IMR-90 (cell line): Measurements from ENCODE around the gene TGFBR1.

Experiments used
- BHLHE40 ChIP-seq: fragments of 150-350 bp; IDR thresholded peaks from 2 replicates; pipeline ENCODE4 v1.6.1; 2016; ENCODE audit warnings: mild to moderate bottlenecking, low read depth, low read length
- CEBPB ChIP-seq: IDR thresholded peaks from 2 replicates; pipeline ENCODE4 v1.6.1; 2012; ENCODE audit warnings: low read depth, low read length, improper control_type of control experiment
- MAFK ChIP-seq: IDR thresholded peaks from 2 replicates; pipeline ENCODE4 v1.6.1; 2012; ENCODE audit warnings: low read depth, low read length, improper control_type of control experiment
- MXI1 ChIP-seq: IDR thresholded peaks from 2 replicates; pipeline ENCODE4 v1.6.1; 2012; ENCODE audit warnings: low read depth, mild to moderate bottlenecking, low read length, moderate library complexity, borderline replicate concordance
- POLR2A ChIP-seq: IDR thresholded peaks from 2 replicates; pipeline ENCODE4 v1.6.1; 2012; ENCODE audit warnings: mild to moderate bottlenecking, low read depth, low read length
- RAD21 ChIP-seq: IDR thresholded peaks from 2 replicates; pipeline ENCODE4 v1.6.1; 2012; ENCODE audit warnings: low read length, improper control_type of control experiment
- RFX5 ChIP-seq: IDR thresholded peaks from 2 replicates; pipeline ENCODE4 v1.8.0; 2012; ENCODE audit warnings: low read depth, mild to moderate bottlenecking, low read length, moderate library complexity
- SMC3 ChIP-seq: fragments of 150-350 bp; IDR thresholded peaks from 2 replicates; pipeline ENCODE4 v1.6.1; 2016; ENCODE audit warnings: low read depth, mild to moderate bottlenecking, antibody characterized with exemption, low read length, moderate library complexity
- TF ChIP-seq, protein P1 (sequence below): conservative IDR thresholded peaks from 2 replicates; pipeline ENCODE4 v1.5.1; 2012; ENCODE audit warnings: mild to moderate bottlenecking, low read depth, low read length, improper control_type of control experiment
- TF ChIP-seq, protein P2 (sequence below): fragments of 150-350 bp; IDR thresholded peaks from 2 replicates; pipeline ENCODE4 v1.6.1; 2017; ENCODE audit warnings: mild to moderate bottlenecking, antibody characterized with exemption, low read length, low read depth

DNA sequence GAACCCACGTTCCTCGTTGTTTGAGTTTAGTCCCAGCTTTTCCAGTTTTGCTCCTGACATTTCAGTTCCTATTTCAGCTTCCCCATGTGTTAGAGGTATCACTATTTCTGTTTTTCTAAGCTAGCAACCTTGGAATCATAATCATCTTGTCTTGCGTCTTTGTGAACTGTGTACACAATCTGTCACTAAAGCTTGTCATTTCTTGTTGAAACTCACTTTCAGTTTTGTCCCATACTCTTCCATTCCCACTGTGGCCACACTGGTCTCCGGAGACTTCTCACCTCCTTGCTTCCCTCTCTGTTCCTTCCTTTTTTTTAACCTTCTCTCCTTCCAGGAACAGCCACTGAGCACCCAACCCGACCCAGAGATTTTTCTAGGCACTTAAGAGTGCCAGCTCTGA is 36.9 kb downstream of the TGFBR1 start:
- no peak for TF ChIP-seq MAFK
- no peak for TF ChIP-seq POLR2A
- TF ChIP-seq CEBPB, result no peak
- TF ChIP-seq, protein P1, sequence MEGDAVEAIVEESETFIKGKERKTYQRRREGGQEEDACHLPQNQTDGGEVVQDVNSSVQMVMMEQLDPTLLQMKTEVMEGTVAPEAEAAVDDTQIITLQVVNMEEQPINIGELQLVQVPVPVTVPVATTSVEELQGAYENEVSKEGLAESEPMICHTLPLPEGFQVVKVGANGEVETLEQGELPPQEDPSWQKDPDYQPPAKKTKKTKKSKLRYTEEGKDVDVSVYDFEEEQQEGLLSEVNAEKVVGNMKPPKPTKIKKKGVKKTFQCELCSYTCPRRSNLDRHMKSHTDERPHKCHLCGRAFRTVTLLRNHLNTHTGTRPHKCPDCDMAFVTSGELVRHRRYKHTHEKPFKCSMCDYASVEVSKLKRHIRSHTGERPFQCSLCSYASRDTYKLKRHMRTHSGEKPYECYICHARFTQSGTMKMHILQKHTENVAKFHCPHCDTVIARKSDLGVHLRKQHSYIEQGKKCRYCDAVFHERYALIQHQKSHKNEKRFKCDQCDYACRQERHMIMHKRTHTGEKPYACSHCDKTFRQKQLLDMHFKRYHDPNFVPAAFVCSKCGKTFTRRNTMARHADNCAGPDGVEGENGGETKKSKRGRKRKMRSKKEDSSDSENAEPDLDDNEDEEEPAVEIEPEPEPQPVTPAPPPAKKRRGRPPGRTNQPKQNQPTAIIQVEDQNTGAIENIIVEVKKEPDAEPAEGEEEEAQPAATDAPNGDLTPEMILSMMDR, result no peak
- TF ChIP-seq MXI1, result no peak
- TF ChIP-seq BHLHE40, result no peak
- TF ChIP-seq SMC3, result no peak
- TF ChIP-seq RFX5, result no peak
- TF ChIP-seq, protein P2, sequence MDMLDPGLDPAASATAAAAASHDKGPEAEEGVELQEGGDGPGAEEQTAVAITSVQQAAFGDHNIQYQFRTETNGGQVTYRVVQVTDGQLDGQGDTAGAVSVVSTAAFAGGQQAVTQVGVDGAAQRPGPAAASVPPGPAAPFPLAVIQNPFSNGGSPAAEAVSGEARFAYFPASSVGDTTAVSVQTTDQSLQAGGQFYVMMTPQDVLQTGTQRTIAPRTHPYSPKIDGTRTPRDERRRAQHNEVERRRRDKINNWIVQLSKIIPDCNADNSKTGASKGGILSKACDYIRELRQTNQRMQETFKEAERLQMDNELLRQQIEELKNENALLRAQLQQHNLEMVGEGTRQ, result no peak
- TF ChIP-seq RAD21, result no peak
